PC-3 (cell line): Measurements from ENCODE around the gene CDK2. TPM values are rescaled to one million over a fixed set of nuclear protein-coding genes. Genes with fewer than 3 reads are reported as not detected.
"Not testable (repeated sequence)": the region's sequence is repeated elsewhere in the genome, so short reads cannot be mapped to it uniquely, and the experiment has no call there.

Experiments used
- ATAC-seq: fragments of 200-7000 bp; cut with Tn5 transposase; 2 replicates; pipeline ENCODE4 v1.9.1; 2020; ENCODE audit warnings: mild to moderate bottlenecking, moderate library complexity
- BruUV-seq: library from RNA; stranded (reverse); fragments of 400-500 nt; replicated peaks from 2 replicates; lab custom pipeline; 2021; lab: Mats Ljungman, UMichigan
- CTCF ChIA-PET: fragments of 300-600 bp; sonication (Branson Sonifier 250); formaldehyde crosslinking; loops from one replicate; lab custom pipeline; 2022; ENCODE audit warnings: antibody characterized with exemption; lab: Charles Lee
- POLR2A ChIA-PET: fragments of 300-600 bp; sonication (Branson Sonifier 250); formaldehyde crosslinking; loops from one replicate; lab custom pipeline; 2022; ENCODE audit warnings: antibody characterized with exemption; ENCODE audit not compliant: unreplicated experiment; lab: Charles Lee
- DNase-seq: peaks from one replicate; pipeline ENCODE4 v3.0.0-alpha.2; 2015
- H2AFZ ChIP-seq: fragments of 300-600 bp; sonication (generic); 2 replicates; pipeline ENCODE4 v1.6.0; 2016; ENCODE audit warnings: antibody characterized with exemption, low read length
- H3F3A ChIP-seq: fragments of 300-600 bp; sonication (generic); one replicate; pipeline ENCODE4 v1.6.0; 2017; ENCODE audit warnings: antibody characterized with exemption, low read length, control low read depth, mild to moderate bottlenecking; ENCODE audit not compliant: unreplicated experiment
- H3K27ac ChIP-seq: fragments of 300-600 bp; sonication (generic); 2 replicates; pipeline ENCODE4 v1.5.1; 2016; ENCODE audit warnings: mild to moderate bottlenecking, low read length
- H3K27me3 ChIP-seq: fragments of 300-600 bp; sonication (generic); 2 replicates; pipeline ENCODE4 v1.6.1; 2016; ENCODE audit warnings: low read length, mixed read lengths
- H3K36me3 ChIP-seq: fragments of 300-600 bp; sonication (generic); 2 replicates; pipeline ENCODE4 v1.6.1; 2016; ENCODE audit warnings: low read depth, mixed run types, low read length, mixed read lengths
- H3K4me1 ChIP-seq: fragments of 300-600 bp; sonication (generic); 2 replicates; pipeline ENCODE4 v1.5.1; 2016; ENCODE audit warnings: low read length; ENCODE audit not compliant: insufficient read depth
- H3K4me2 ChIP-seq: fragments of 300-600 bp; sonication (generic); 2 replicates; pipeline ENCODE4 v1.6.0; 2016; ENCODE audit warnings: low read length
- H3K4me3 ChIP-seq: fragments of 300-600 bp; sonication (generic); 2 replicates; pipeline ENCODE4 v1.5.1; 2016; ENCODE audit warnings: mild to moderate bottlenecking, low read length, mixed read lengths
- H3K79me2 ChIP-seq: fragments of 300-600 bp; sonication (generic); 2 replicates; pipeline ENCODE4 v1.6.1; 2017; ENCODE audit warnings: low read length, mixed read lengths
- H3K9ac ChIP-seq: fragments of 300-600 bp; sonication (generic); 2 replicates; pipeline ENCODE4 v1.6.0; 2016; ENCODE audit warnings: mild to moderate bottlenecking, low read length
- H3K9me2 ChIP-seq: fragments of 300-600 bp; sonication (generic); replicated peaks from 2 replicates; pipeline ENCODE4 v1.6.1; 2016; ENCODE audit warnings: mixed run types, low read length, mixed read lengths
- H3K9me3 ChIP-seq: fragments of 300-600 bp; sonication (generic); 2 replicates; pipeline ENCODE4 v1.6.1; 2016; ENCODE audit warnings: low read length, mixed read lengths
- H4K20me1 ChIP-seq: fragments of 300-600 bp; sonication (generic); 2 replicates; pipeline ENCODE4 v1.6.1; 2016; ENCODE audit warnings: low read length, mixed read lengths
- EZH2 ChIP-seq: fragments of 300-600 bp; sonication (generic); IDR thresholded peaks from one replicate; pipeline ENCODE4 v1.6.1; 2017; ENCODE audit warnings: antibody characterized with exemption, mild to moderate bottlenecking, low read length; ENCODE audit not compliant: unreplicated experiment
- EZH2phosphoT487 ChIP-seq: fragments of 300-600 bp; sonication (generic); IDR thresholded peaks from 2 replicates; pipeline ENCODE4 v1.6.1; 2018; ENCODE audit warnings: mild to moderate bottlenecking, antibody characterized with exemption, low read length, borderline replicate concordance
- intact Hi-C: fragments of 100-400 bp; cut with micrococcal nuclease; formaldehyde crosslinking; loops from 2 replicates; pipeline ENCODE4 v1.9.0; 2023
- total RNA-seq: library from RNA; depleted of rRNA; stranded (reverse); fragments of >200 nt; gene quantifications from 2 replicates; pipeline ENCODE4 v1.2.3, GENCODE V29; 2014
- TF ChIP-seq, protein P1 (sequence below): fragments of 300-600 bp; sonication (generic); conservative IDR thresholded peaks from 2 replicates; pipeline ENCODE4 v1.5.1; 2017; ENCODE audit warnings: antibody characterized with exemption, low read depth, mild to moderate bottlenecking, low read length

The CDK2 gene
- total RNA-seq, 1 experiment from 2014 or later, result 63.0 TPM

- peak; percentile 43 for ATAC-seq
- no peaks in the 10 kb centered on the region for H3K27me3 ChIP-seq
- peak; percentile 40 for DNase-seq
- TF ChIP-seq, protein P1, sequence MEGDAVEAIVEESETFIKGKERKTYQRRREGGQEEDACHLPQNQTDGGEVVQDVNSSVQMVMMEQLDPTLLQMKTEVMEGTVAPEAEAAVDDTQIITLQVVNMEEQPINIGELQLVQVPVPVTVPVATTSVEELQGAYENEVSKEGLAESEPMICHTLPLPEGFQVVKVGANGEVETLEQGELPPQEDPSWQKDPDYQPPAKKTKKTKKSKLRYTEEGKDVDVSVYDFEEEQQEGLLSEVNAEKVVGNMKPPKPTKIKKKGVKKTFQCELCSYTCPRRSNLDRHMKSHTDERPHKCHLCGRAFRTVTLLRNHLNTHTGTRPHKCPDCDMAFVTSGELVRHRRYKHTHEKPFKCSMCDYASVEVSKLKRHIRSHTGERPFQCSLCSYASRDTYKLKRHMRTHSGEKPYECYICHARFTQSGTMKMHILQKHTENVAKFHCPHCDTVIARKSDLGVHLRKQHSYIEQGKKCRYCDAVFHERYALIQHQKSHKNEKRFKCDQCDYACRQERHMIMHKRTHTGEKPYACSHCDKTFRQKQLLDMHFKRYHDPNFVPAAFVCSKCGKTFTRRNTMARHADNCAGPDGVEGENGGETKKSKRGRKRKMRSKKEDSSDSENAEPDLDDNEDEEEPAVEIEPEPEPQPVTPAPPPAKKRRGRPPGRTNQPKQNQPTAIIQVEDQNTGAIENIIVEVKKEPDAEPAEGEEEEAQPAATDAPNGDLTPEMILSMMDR, result no peak
- no peak for TF ChIP-seq EZH2phosphoT487
- TF ChIP-seq EZH2, result no peak
- no TSS peak for BruUV-seq
- peaks cover 24% of the 10 kb centered on the region for H3K4me1 ChIP-seq
- peak overlapping the region; percentile 89 for H3K4me2 ChIP-seq
- peak overlapping the region; percentile 63 for H3K27ac ChIP-seq
- CTCF ChIA-PET, result interaction anchor here (0.6 to 1.6 kb wide), 9 partner anchors 18 to 236 kb away, joined by 3 to 9 read pairs (median 4); partner anchors contain the start of genes SMARCC2 and SUOX
- peaks cover 45% of the 10 kb centered on the region for H3K79me2 ChIP-seq
- POLR2A ChIA-PET, result interaction anchor here (0.5 to 2.2 kb wide), 11 partner anchors 13 to 1529 kb away, joined by 3 to 13 read pairs (median 6); partner anchors contain the start of genes DNAJC14, ORMDL2, PA2G4 and SARNP
- peaks cover 2% of the 10 kb centered on the region; the same call in 1 of the 2 replicates for H3K36me3 ChIP-seq
- no peaks in the 10 kb centered on the region for H3K9me3 ChIP-seq
- no peaks in the 10 kb centered on the region for H4K20me1 ChIP-seq
- no peaks in the 10 kb centered on the region for H3K9me2 ChIP-seq
- peak overlapping the region; percentile 93 for H3K4me3 ChIP-seq
- H3F3A ChIP-seq, result peaks cover 5% of the 10 kb centered on the region
- peak overlapping the region; percentile 95 for H3K9ac ChIP-seq
- intact Hi-C loops, result loop anchor here (1.0 kb wide), 1 partner anchor 8 kb away; no protein-coding TSS in a partner anchor
- peak overlapping the region; percentile 91 for H2AFZ ChIP-seq
Observed at GRCh38 chr12:55974308-55974730, 7.7 kb downstream of the CDK2 start.

DNA sequence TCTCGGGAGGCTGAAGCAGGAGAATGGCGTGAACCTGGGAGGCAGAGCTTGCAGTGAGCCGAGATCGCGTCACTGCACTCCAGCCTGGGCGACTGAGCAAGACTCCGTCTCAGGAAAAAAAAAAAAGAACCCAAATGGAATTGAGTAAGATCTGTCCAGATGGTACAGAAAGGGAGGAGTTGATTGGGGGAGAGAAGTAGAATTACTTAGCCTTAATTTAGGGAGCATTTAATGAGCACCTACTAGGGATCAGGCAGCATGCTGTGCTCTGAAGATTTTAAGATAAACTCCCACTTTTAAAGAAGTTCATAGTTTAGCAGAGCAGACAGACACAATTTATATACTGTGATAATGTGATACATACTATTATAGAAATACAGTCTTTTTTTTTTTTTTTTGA, 11.8 kb downstream of the CDK2 start:
- no peak for ATAC-seq
- H3K4me3 ChIP-seq, result no peak overlapping the region
- no peak overlapping the region for H3K9ac ChIP-seq
- ChIA-PET POLR2A (no interaction called here), CTCF (no interaction called here)
- no peaks in the 10 kb centered on the region for H3K27me3 ChIP-seq
- H3K4me1 ChIP-seq, result peaks cover 12% of the 10 kb centered on the region
- intact Hi-C loops, result no loop called here
- no peaks in the 10 kb centered on the region; the same call in 1 of the 2 replicates for H3K36me3 ChIP-seq
- no peaks in the 10 kb centered on the region for H3K9me2 ChIP-seq
- TF ChIP-seq EZH2phosphoT487, result no peak
- TF ChIP-seq, protein P1, result no peak
- TF ChIP-seq EZH2, result no peak
- H3K9me3 ChIP-seq, result no peaks in the 10 kb centered on the region
- BruUV-seq, result no TSS peak
- DNase-seq, result no peak
- no peaks in the 10 kb centered on the region for H4K20me1 ChIP-seq
- H3F3A ChIP-seq, result no peaks in the 10 kb centered on the region
- H3K4me2 ChIP-seq, result no peak overlapping the region
- no peak overlapping the region for H3K27ac ChIP-seq
- peaks cover 52% of the 10 kb centered on the region for H3K79me2 ChIP-seq
- no peak overlapping the region for H2AFZ ChIP-seq

DNA sequence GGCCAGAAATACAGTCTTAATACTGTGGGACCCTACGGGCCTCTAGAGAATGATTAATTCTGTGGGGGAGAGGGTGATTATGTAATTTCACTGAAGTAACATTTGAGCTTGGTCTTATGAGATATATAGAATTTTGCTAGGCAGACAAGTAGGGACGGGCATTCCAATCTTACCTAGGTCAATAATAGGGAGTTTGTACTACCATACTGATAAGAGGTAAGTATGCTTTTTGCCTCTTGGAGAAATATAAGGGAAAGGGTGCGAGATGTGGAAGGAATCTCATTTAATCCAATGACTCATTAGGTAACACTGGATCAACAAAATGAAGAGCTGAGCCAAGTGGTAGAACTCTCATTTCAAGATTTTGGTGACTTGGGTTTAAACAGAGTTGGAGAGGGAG, 12.4 kb downstream of the CDK2 start:
- no peaks in the 10 kb centered on the region for H4K20me1 ChIP-seq
- no peaks in the 10 kb centered on the region for H3K9me3 ChIP-seq
- H2AFZ ChIP-seq, result no peak overlapping the region
- CTCF ChIA-PET, result interaction anchor here (0.5 kb wide), 1 partner anchor 19 kb away, joined by 8 read pairs; no protein-coding TSS in a partner anchor
- H3K9ac ChIP-seq, result no peak overlapping the region
- POLR2A ChIA-PET, result no interaction called here
- H3K9me2 ChIP-seq, result no peaks in the 10 kb centered on the region
- peaks cover 12% of the 10 kb centered on the region for H3K4me1 ChIP-seq
- H3K27me3 ChIP-seq, result no peaks in the 10 kb centered on the region
- no peak overlapping the region for H3K27ac ChIP-seq
- H3K79me2 ChIP-seq, result peaks cover 50% of the 10 kb centered on the region
- H3K4me2 ChIP-seq, result no peak overlapping the region
- TF ChIP-seq EZH2phosphoT487 (no peak), EZH2 (no peak)
- TF ChIP-seq, protein P1, result no peak
- no peaks in the 10 kb centered on the region; the same call in 1 of the 2 replicates for H3K36me3 ChIP-seq
- no TSS peak for BruUV-seq
- ATAC-seq (no peak), DNase-seq (no peak)
- H3K4me3 ChIP-seq, result no peak overlapping the region
- H3F3A ChIP-seq, result no peaks in the 10 kb centered on the region
- intact Hi-C loops, result no loop called here

DNA sequence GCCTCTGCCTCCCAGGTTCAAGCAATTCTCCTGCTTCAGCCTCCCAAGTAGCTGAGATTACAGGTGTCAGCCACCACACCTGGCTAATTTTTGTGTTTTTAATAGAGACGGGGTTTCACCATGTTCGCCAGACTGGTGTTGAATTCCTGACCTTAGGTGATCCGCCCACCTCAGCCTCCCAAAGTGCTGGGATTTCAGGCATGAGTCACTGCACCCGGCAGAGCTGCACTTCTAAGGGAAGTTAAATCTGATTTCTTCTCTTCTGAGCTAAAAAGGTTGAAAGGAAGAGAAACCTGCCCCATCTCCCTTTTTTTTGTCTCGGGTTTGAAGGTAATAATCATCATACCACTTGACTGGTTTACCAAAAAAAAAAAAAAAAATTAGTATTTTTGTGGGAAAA, 15.3 kb downstream of the CDK2 start:
- H3K27me3 ChIP-seq, H3K4me1 ChIP-seq, H3K9me3 ChIP-seq, BruUV-seq, ATAC-seq, H3K36me3 ChIP-seq, H4K20me1 ChIP-seq, CTCF ChIA-PET, H2AFZ ChIP-seq, H3F3A ChIP-seq, H3K4me3 ChIP-seq, H3K4me2 ChIP-seq, H3K9ac ChIP-seq, POLR2A ChIA-PET, H3K9me2 ChIP-seq, H3K27ac ChIP-seq: not testable (repeated sequence)
- H3K79me2 ChIP-seq, result peaks cover 23% of the 10 kb centered on the region
- intact Hi-C loops, result loop anchor here (1.0 kb wide), 1 partner anchor 8 kb away; the partner anchor contains the start of gene RAB5B
- DNase-seq, result peak; percentile 32
